Kidney (tissue), 14 donors: ENCODE results near the gene NAB2. TPM values are rescaled to one million over a fixed set of nuclear protein-coding genes. Genes with fewer than 3 reads are reported as not detected.
A peak's percentile ranks its signal among the peaks of the same experiment; 100 is the strongest.

Experiments
- DNase-seq, 5 donors: peaks; one replicate each; pipeline ENCODE4 v3.0.0-alpha.2; 2013 to 2020
- FAIRE-seq: peaks from 2 replicates; lab custom pipeline; 2012; peaks lifted over from hg19 to GRCh38; lab: Jason Lieb, UNC
- H3K27ac ChIP-seq, 2 donors: one replicate each; pipeline ENCODE4 v1.7.0; 2013; ENCODE audit warnings: low read depth in 2 of 2, low read length in 2 of 2, inconsistent platforms in 1 of 2
- H3K27me3 ChIP-seq: one replicate; pipeline ENCODE4 v1.7.1; 2013; ENCODE audit warnings: low read length, inconsistent platforms; ENCODE audit not compliant: control insufficient read depth, insufficient read depth
- H3K36me3 ChIP-seq, 3 donors: one replicate each; pipeline versions ENCODE4 v1.7.0 to v1.7.1; 2013; ENCODE audit warnings: low read length in 3 of 3, control low read depth in 1 of 3, inconsistent platforms in 1 of 3; ENCODE audit not compliant: insufficient read depth in 3 of 3, control insufficient read depth in 2 of 3
- H3K4me1 ChIP-seq, 3 donors: one replicate each; pipeline versions ENCODE4 v1.7.0 to v1.7.1; 2013; ENCODE audit warnings: low read length in 3 of 3, inconsistent platforms in 1 of 3, low read depth in 1 of 3; ENCODE audit not compliant: control insufficient read depth in 2 of 3, insufficient read depth in 2 of 3
- H3K4me3 ChIP-seq, 3 donors: one replicate each; pipeline versions ENCODE4 v1.7.0 to v1.8.1; 2013; ENCODE audit warnings: low read length in 3 of 3, control low read depth in 1 of 3, inconsistent platforms in 1 of 3
- H3K9ac ChIP-seq, 3 donors: one replicate each; pipeline versions ENCODE4 v1.7.0 to v1.7.1; 2013; ENCODE audit warnings: low read length in 3 of 3, control low read depth in 1 of 3, inconsistent platforms in 1 of 3
- H3K9me3 ChIP-seq, 3 donors: one replicate each; pipeline versions ENCODE4 v1.7.0 to v1.7.1; 2013; ENCODE audit warnings: low read length in 3 of 3, control low read depth in 1 of 3, inconsistent platforms in 1 of 3; ENCODE audit not compliant: control insufficient read depth in 2 of 3, insufficient read depth in 1 of 3
- CTCF ChIP-seq: IDR thresholded peaks from 3 replicates; pipeline ENCODE4 v1.5.1; 2012; ENCODE audit warnings: mild to moderate bottlenecking, moderate library complexity, borderline replicate concordance; ENCODE audit not compliant: insufficient read depth; ENCODE audit errors: extremely low read depth
- intact Hi-C: fragments of 100-400 bp; cut with DNase I; formaldehyde crosslinking; loops from one replicate; pipeline ENCODE4 v1.11.1; 2022
- polyA plus RNA-seq: library from polyadenylated mRNA; stranded (reverse); fragments of 350-450 nt; fragmentation: Illumina TruSeq; extraction: RNeasy Lipid Tissue Mini Kit (QIAGEN cat#74804); gene quantifications from one replicate; pipeline ENCODE4 v1.2.3, GENCODE V29; 2014; ENCODE audit warnings: low read depth, low replicate concordance; ENCODE audit not compliant: insufficient read depth
- total RNA-seq: library from RNA; stranded (reverse); fragmentation: NEBNext Ultra II Directional; extraction: Animal tissue kit (Norgen Biotek cat#: 25700); gene quantifications from one replicate; pipeline ENCODE4 v1.2.1, GENCODE V29; 2021
- donor health status: control.
- donor health status: control.
- donor health status: control.
- donor health status: control.
- donor health status: control.
- donor health status: DM: yes; HTN: yes; CAD: no.
- donor health status: Normal renal cell carcinoma (clear cell type).

NAB2 gene
- total and polyA plus RNA-seq, 2 donors from 2014 or later = 13.9 to 28.0 TPM

GRCh38 chr12:57133916-57134315, 45.0 kb downstream of the NAB2 start:
- no peak for TF ChIP-seq CTCF
- FAIRE-seq = no peak
- Histone ChIP-seq H3K27me3 (no peaks in the 10 kb centered on the region), H3K4me1 (peaks cover 0 to 15% (median 5%) of the 10 kb centered on the region in 3 donors), H3K27ac (no peak overlapping the region), H3K4me3 (no peak overlapping the region), H3K9ac (no peak overlapping the region), H3K36me3 (no peaks in the 10 kb centered on the region), H3K9me3 (no peaks in the 10 kb centered on the region)
- intact Hi-C loops = no loop called here
- DNase-seq = no peak

GRCh38 chr12:57134949-57135348, 46.0 kb downstream of the NAB2 start:
- peaks cover 0 to 15% (median 5%) of the 10 kb centered on the region in 3 donors for H3K4me1 ChIP-seq
- H3K4me3 ChIP-seq = no peak overlapping the region
- H3K27ac ChIP-seq = peak overlapping the region in 1 of 2 donors; percentile 72
- H3K9ac ChIP-seq = no peak overlapping the region
- intact Hi-C loops = no loop called here
- no peaks in the 10 kb centered on the region for H3K9me3 ChIP-seq
- DNase-seq = no peak
- TF ChIP-seq CTCF = no peak
- no peak for FAIRE-seq
- H3K36me3 ChIP-seq = peaks cover 4 to 9% (median 7%) of the 10 kb centered on the region in 3 donors
- no peaks in the 10 kb centered on the region for H3K27me3 ChIP-seq

GRCh38 chr12:57135527-57136326, 46.8 kb downstream of the NAB2 start:
- Histone ChIP-seq H3K27me3 (no peaks in the 10 kb centered on the region), H3K9me3 (no peaks in the 10 kb centered on the region), H3K9ac (no peak overlapping the region), H3K4me3 (no peak overlapping the region), H3K36me3 (peaks cover 4 to 11% (median 7%) of the 10 kb centered on the region in 3 donors), H3K27ac (peak overlapping the region in 1 of 2 donors; percentile 72), H3K4me1 (peaks cover 0 to 15% (median 5%) of the 10 kb centered on the region in 3 donors)
- TF ChIP-seq CTCF = no peak
- FAIRE-seq (no peak), DNase-seq (peak; percentile 59 to 91 (median 65))
- intact Hi-C loops = no loop called here
